Natural killer cell (primary cell): ENCODE data around the gene FAM53B. TPM values are rescaled to one million over a fixed set of nuclear protein-coding genes. Genes with fewer than 3 reads are reported as not detected.

Source experiments
- ATAC-seq, 3 donors: fragments of 150-1000 bp in 2 of 3; fragments of 200-7000 bp in 1 of 3; cut with Tn5 transposase; 1 replicate in 1 of 3; 2 replicates in 2 of 3; pipeline ENCODE4 v1.10.0; 2021; ENCODE audit warnings: mild to moderate bottlenecking in 2 of 3, moderate library complexity in 2 of 3
- DNase-seq, 2 donors: peaks; one replicate each; pipeline versions ENCODE4 v3.0.0 to v3.0.0-alpha.2; 2013 to 2021; ENCODE audit warnings: mixed read lengths in 1 of 2
- H3K27ac ChIP-seq: one replicate; pipeline ENCODE4 v1.5.1; 2013; ENCODE audit warnings: mild to moderate bottlenecking, low read length
- H3K27me3 ChIP-seq: one replicate; pipeline ENCODE4 v1.6.1; 2013; ENCODE audit warnings: low read length; ENCODE audit not compliant: control insufficient read depth, insufficient read depth
- H3K36me3 ChIP-seq: one replicate; pipeline ENCODE4 v1.6.1; 2013; ENCODE audit warnings: low read length; ENCODE audit not compliant: control insufficient read depth, insufficient read depth
- H3K4me1 ChIP-seq: one replicate; pipeline ENCODE4 v1.6.1; 2013; ENCODE audit warnings: low read length; ENCODE audit not compliant: control insufficient read depth, insufficient read depth
- H3K4me3 ChIP-seq: one replicate; pipeline ENCODE4 v1.5.1; 2013; ENCODE audit warnings: low read length
- H3K9me3 ChIP-seq: one replicate; pipeline ENCODE4 v1.6.1; 2013; ENCODE audit warnings: low read length; ENCODE audit not compliant: control insufficient read depth, insufficient read depth
- H3K27ac Mint-ChIP-seq, 2 donors: one replicate each; pipeline ENCODE4 v1.8.0; 2022; ENCODE audit warnings: mild to moderate bottlenecking in 2 of 2, mixed read lengths in 2 of 2, moderate library complexity in 1 of 2
- H3K27me3 Mint-ChIP-seq, 2 donors: one replicate each; pipeline ENCODE4 v1.8.0; 2022; ENCODE audit warnings: low read depth in 2 of 2, mixed read lengths in 2 of 2
- H3K36me3 Mint-ChIP-seq: one replicate; pipeline ENCODE4 v1.8.0; 2022; ENCODE audit warnings: mixed read lengths
- H3K4me1 Mint-ChIP-seq, 2 donors: one replicate each; pipeline ENCODE4 v1.8.0; 2022; ENCODE audit warnings: mixed read lengths in 2 of 2
- H3K4me3 Mint-ChIP-seq: one replicate; pipeline ENCODE4 v1.8.0; 2022; ENCODE audit warnings: mild to moderate bottlenecking, moderate library complexity, mixed read lengths
- H3K9me3 Mint-ChIP-seq, 2 donors: one replicate each; pipeline ENCODE4 v1.8.0; 2022; ENCODE audit warnings: mixed read lengths in 2 of 2
- CTCF ChIP-seq: fragments of 200-600 bp; IDR thresholded peaks from one replicate; pipeline ENCODE4 v1.8.0; 2022; ENCODE audit warnings: antibody characterized with exemption
- WGBS: methylation state at CpG from one replicate; pipeline ENCODE4 v1.1.7; 2013; ENCODE audit warnings: missing lambda C conversion rate; ENCODE audit not compliant: insufficient coverage; 5-methylcytosine and 5-hydroxymethylcytosine counted together
- intact Hi-C: fragments of 100-400 bp; cut with micrococcal nuclease; formaldehyde crosslinking; loops from one replicate; pipeline ENCODE4 v1.14.2; 2022
- total RNA-seq, 4 donors: library from RNA; stranded (reverse); fragments of 120-200 nt in 1 of 4; gene quantifications; one replicate each; pipeline versions ENCODE4 v1.2.3 to v1.2.4, GENCODE V29; 2013 to 2022

Gene FAM53B
- total RNA-seq, 3 donors from 2014 or later (not counting 1 experiment from before 2014, with no cell fraction given), result 77.4 to 172 (median 121) TPM

- H3K4me1 Mint-ChIP-seq, result peaks cover 46 to 83% of the 10 kb centered on the region in 2 donors
- Histone ChIP-seq H3K4me3 (no peak overlapping the region), H3K36me3 (peaks cover 5% of the 10 kb centered on the region), H3K27ac (peak overlapping the region; percentile 82), H3K9me3 (no peaks in the 10 kb centered on the region), H3K27me3 (no peaks in the 10 kb centered on the region), H3K4me1 (peaks cover 96% of the 10 kb centered on the region)
- peak overlapping the region; percentile 73 to 88 for H3K27ac Mint-ChIP-seq
- peak overlapping the region; percentile 65 for H3K4me3 Mint-ChIP-seq
- ATAC-seq, result peak; percentile 46 to 53 (median 49)
- H3K36me3 Mint-ChIP-seq, result no peaks in the 10 kb centered on the region
- peak; percentile 57 to 61 for DNase-seq
- no peaks in the 10 kb centered on the region for H3K9me3 Mint-ChIP-seq
- no peak for TF ChIP-seq CTCF
- intact Hi-C loops, result loop anchor here (2.0 to 5.0 kb wide), 2 partner anchors 125 to 176 kb away; partner anchors contain the start of gene EEF1AKMT2
- WGBS, result 60% methylated on average over 30 of the region's 30 CpGs
- H3K27me3 Mint-ChIP-seq, result no peaks in the 10 kb centered on the region
These were observed 127.9 kb downstream of the FAM53B start for GRCh38 chr10:124616040-124616835.

DNA sequence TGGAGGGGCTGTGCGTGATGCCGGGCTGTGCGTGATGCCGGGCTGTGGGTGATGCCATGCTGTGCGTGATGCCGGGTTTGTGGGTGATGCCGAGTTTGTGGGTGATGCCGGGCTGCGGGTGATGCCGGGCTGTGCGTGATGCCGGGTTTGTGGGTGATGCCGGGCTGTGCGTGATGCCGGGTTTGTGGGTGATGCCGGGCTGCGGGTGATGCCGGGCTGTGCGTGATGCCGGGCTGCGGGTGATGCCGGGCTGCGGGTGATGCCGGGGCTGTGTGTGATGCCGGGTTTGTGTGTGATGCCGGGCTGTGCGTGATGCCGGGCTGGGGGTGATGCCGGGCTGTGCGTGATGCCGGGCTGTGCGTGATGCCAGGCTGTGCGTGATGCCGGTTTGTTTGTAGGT is 128.9 kb downstream of the FAM53B start:
- H3K4me3 Mint-ChIP-seq, result peak overlapping the region; percentile 45
- no peak for TF ChIP-seq CTCF
- H3K27me3 Mint-ChIP-seq, result no peaks in the 10 kb centered on the region
- Histone ChIP-seq H3K4me3 (no peak overlapping the region), H3K4me1 (peaks cover 94% of the 10 kb centered on the region), H3K9me3 (no peaks in the 10 kb centered on the region), H3K36me3 (no peaks in the 10 kb centered on the region), H3K27ac (no peak overlapping the region), H3K27me3 (no peaks in the 10 kb centered on the region)
- H3K27ac Mint-ChIP-seq, result peak overlapping the region; percentile 36 to 88
- no peaks in the 10 kb centered on the region for H3K9me3 Mint-ChIP-seq
- WGBS, result 95% methylated on average over 34 of the region's 34 CpGs
- intact Hi-C loops, result loop anchor here (5.0 kb wide), 1 partner anchor 177 kb away; the partner anchor contains the start of gene EEF1AKMT2
- DNase-seq, result no peak
- H3K36me3 Mint-ChIP-seq, result no peaks in the 10 kb centered on the region
- H3K4me1 Mint-ChIP-seq, result peaks cover 46 to 79% of the 10 kb centered on the region in 2 donors
- ATAC-seq, result no peak

GRCh38 chr10:124614003-124614659 is 130.0 kb downstream of the FAM53B start:
- Histone ChIP-seq H3K36me3 (no peaks in the 10 kb centered on the region), H3K27ac (no peak overlapping the region), H3K27me3 (no peaks in the 10 kb centered on the region), H3K4me1 (peaks cover 91% of the 10 kb centered on the region), H3K9me3 (no peaks in the 10 kb centered on the region), H3K4me3 (no peak overlapping the region)
- DNase-seq (no peak), ATAC-seq (no peak)
- WGBS, result 75% methylated on average over 10 of the region's 11 CpGs
- Mint-ChIP-seq H3K4me1 (peaks cover 35 to 75% of the 10 kb centered on the region in 2 donors), H3K36me3 (no peaks in the 10 kb centered on the region), H3K9me3 (no peaks in the 10 kb centered on the region), H3K4me3 (no peak overlapping the region), H3K27me3 (no peaks in the 10 kb centered on the region), H3K27ac (peak overlapping the region; percentile 16 to 91)
- no peak for TF ChIP-seq CTCF
- intact Hi-C loops, result loop anchor here (5.0 kb wide), 1 partner anchor 103 kb away; no protein-coding TSS in a partner anchor
